ENCODE data around the gene NEB. TPM values are rescaled to one million over a fixed set of nuclear protein-coding genes. Genes with fewer than 3 reads are reported as not detected.
"Not testable (repeated sequence)": the region's sequence is repeated elsewhere in the genome, so short reads cannot be mapped to it uniquely, and the experiment has no call there.

Gene NEB
- polyA plus RNA-seq, 2 of the 4 experiments (the other 2 are of a cell fraction) = 0.67 to 4.4 TPM

DNA sequence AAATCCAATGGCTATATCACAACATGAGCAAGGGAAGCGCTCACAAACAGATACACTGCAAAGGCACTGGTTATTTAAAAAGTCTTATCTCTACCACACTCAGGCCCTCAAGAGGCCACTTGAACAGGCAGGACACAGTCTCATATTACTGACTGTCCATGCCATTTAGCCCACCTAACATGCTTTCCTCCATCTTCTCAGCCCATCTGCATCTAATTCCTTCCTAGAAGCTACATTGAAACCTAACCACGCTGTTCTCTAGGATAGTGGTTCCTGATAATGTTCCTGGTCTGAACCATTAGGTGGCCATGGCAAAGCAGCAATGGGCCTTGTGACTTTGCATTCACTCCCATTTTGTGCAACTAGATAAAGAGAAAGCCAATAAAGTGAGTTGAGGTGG, 22.5 kb upstream of the NEB start:
- Histone ChIP-seq H3K4me1 (no peaks in the 10 kb centered on the region), H3K4me3 (no peak overlapping the region), H3K4me2 (no peak overlapping the region), H3K9me3 (no peaks in the 10 kb centered on the region), H3K27ac (no peak overlapping the region)
- 90% methylated on average over 2 of the region's 2 CpGs for WGBS (ENCODE audit: missing lambda C conversion rate)
- CTCF ChIA-PET = interaction anchor here (2.2 kb wide), 1 partner anchor 10 kb away, joined by 4 read pairs; no protein-coding TSS in a partner anchor
- TF ChIP-seq, protein P1, sequence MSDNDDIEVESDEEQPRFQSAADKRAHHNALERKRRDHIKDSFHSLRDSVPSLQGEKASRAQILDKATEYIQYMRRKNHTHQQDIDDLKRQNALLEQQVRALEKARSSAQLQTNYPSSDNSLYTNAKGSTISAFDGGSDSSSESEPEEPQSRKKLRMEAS (IDR thresholded peaks at IDR 0.05) = no peak
- TF ChIP-seq, protein P2, sequence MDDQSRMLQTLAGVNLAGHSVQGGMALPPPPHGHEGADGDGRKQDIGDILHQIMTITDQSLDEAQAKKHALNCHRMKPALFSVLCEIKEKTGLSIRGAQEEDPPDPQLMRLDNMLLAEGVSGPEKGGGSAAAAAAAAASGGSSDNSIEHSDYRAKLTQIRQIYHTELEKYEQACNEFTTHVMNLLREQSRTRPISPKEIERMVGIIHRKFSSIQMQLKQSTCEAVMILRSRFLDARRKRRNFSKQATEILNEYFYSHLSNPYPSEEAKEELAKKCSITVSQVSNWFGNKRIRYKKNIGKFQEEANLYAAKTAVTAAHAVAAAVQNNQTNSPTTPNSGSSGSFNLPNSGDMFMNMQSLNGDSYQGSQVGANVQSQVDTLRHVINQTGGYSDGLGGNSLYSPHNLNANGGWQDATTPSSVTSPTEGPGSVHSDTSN (IDR thresholded peaks at IDR 0.05) = no peak
- TF ChIP-seq CEBPB (IDR thresholded peaks at IDR 0.05) (no peak), SMC3 (IDR thresholded peaks at IDR 0.05) (no peak), ZSCAN20 (CRISPR knock-in tag; IDR thresholded peaks at IDR 0.05) (no peak)
- ATAC-seq (no peak), DNase-seq (ENCODE audit: low read depth in 1 of 2, low spot score in 1 of 2) (no peak), FAIRE-seq (no peak)
- POLR2A ChIA-PET = no interaction called here

DNA sequence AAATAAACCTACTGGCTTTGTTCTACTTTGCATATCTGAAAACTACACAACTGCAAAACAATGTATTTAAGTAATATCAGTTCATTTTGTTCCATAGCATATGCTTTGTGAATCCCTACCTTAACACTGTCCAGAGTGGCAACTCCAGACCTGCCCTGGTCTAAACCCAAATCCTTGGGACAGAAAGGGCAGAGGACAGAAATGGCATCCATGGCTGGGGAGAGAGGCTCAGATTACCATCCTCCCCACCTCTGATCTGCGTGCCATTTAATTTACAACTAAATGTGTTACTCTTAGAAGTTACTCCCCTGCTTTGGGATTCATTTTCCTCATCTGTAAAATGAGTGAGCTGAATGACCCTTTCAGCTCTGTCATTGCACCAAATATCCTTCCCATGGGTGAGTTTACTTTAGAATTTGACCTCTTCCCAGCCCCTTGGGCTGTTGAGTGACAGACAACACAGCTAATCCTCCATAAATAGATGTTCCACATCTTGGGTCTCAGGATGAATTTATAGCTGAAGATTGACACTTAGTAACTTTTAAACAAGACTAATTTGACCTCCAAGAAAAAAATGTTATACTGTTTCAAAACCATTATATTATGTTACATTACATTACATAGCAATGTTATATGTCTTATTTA, 20.1 kb upstream of the NEB start:
- no peak for ATAC-seq
- Histone ChIP-seq H3K27ac (no peak overlapping the region), H3K4me3 (no peak overlapping the region), H3K4me2 (no peak overlapping the region), H3K4me1 (no peaks in the 10 kb centered on the region), H3K9me3 (no peaks in the 10 kb centered on the region)
- ChIA-PET CTCF (interaction anchor here (0.9 kb wide), 1 partner anchor 10 kb away, joined by 4 read pairs; no protein-coding TSS in a partner anchor), POLR2A (no interaction called here)
- WGBS (ENCODE audit: missing lambda C conversion rate) = 73% methylated on average over 1 of the region's 1 CpG
- TF ChIP-seq EHMT2 (IDR thresholded peaks at IDR 0.05; ENCODE audit: low read depth) (no peak), KDM1A (IDR thresholded peaks at IDR 0.05; ENCODE audit: low read depth) (no peak)
- TF ChIP-seq, protein P3, sequence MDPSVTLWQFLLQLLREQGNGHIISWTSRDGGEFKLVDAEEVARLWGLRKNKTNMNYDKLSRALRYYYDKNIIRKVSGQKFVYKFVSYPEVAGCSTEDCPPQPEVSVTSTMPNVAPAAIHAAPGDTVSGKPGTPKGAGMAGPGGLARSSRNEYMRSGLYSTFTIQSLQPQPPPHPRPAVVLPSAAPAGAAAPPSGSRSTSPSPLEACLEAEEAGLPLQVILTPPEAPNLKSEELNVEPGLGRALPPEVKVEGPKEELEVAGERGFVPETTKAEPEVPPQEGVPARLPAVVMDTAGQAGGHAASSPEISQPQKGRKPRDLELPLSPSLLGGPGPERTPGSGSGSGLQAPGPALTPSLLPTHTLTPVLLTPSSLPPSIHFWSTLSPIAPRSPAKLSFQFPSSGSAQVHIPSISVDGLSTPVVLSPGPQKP (IDR thresholded peaks at IDR 0.05; ENCODE audit: low read depth, low read length) = no peak
- TF ChIP-seq, protein P2 (IDR thresholded peaks at IDR 0.05) = no peak
- TF ChIP-seq, protein P4, sequence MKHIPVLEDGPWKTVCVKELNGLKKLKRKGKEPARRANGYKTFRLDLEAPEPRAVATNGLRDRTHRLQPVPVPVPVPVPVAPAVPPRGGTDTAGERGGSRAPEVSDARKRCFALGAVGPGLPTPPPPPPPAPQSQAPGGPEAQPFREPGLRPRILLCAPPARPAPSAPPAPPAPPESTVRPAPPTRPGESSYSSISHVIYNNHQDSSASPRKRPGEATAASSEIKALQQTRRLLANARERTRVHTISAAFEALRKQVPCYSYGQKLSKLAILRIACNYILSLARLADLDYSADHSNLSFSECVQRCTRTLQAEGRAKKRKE (CRISPR knock-in tag; IDR thresholded peaks at IDR 0.05; ENCODE audit: low read depth) = no peak
- no peak for DNase-seq (ENCODE audit: low read depth in 1 of 2, low spot score in 1 of 2)
- FAIRE-seq = no peak

DNA sequence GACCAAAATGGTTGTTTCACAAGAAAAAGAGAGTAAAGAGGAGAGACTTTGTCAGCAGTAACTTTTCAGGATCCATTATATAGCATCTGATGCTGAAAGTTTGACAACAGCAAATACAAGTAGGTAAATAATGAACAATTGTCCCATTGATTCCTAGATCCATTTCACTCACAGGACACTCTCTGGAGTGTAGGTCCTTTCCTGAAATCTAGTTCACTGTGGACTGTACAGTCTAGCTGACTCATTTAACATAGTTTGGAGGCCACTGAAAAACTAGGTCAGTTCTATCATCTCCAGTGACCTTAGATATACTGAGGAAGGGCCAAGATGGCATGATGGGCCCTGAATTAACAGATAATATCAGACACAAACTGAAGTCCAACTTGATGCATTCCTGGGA, 19.3 kb upstream of the NEB start:
- Histone ChIP-seq H3K4me2 (no peak overlapping the region), H3K9me3 (no peaks in the 10 kb centered on the region), H3K4me1 (no peaks in the 10 kb centered on the region), H3K27ac (no peak overlapping the region), H3K4me3 (no peak overlapping the region)
- ATAC-seq = no peak
- ChIA-PET POLR2A (no interaction called here), CTCF (no interaction called here)
- no peak for FAIRE-seq
- TF ChIP-seq, protein P1 (IDR thresholded peaks at IDR 0.05) = no peak
- TF ChIP-seq, protein P5, sequence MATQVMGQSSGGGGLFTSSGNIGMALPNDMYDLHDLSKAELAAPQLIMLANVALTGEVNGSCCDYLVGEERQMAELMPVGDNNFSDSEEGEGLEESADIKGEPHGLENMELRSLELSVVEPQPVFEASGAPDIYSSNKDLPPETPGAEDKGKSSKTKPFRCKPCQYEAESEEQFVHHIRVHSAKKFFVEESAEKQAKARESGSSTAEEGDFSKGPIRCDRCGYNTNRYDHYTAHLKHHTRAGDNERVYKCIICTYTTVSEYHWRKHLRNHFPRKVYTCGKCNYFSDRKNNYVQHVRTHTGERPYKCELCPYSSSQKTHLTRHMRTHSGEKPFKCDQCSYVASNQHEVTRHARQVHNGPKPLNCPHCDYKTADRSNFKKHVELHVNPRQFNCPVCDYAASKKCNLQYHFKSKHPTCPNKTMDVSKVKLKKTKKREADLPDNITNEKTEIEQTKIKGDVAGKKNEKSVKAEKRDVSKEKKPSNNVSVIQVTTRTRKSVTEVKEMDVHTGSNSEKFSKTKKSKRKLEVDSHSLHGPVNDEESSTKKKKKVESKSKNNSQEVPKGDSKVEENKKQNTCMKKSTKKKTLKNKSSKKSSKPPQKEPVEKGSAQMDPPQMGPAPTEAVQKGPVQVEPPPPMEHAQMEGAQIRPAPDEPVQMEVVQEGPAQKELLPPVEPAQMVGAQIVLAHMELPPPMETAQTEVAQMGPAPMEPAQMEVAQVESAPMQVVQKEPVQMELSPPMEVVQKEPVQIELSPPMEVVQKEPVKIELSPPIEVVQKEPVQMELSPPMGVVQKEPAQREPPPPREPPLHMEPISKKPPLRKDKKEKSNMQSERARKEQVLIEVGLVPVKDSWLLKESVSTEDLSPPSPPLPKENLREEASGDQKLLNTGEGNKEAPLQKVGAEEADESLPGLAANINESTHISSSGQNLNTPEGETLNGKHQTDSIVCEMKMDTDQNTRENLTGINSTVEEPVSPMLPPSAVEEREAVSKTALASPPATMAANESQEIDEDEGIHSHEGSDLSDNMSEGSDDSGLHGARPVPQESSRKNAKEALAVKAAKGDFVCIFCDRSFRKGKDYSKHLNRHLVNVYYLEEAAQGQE (IDR thresholded peaks at IDR 0.05) = no peak
- TF ChIP-seq POLR2AphosphoS2 (conservative IDR thresholded peaks at IDR 0.05; ENCODE audit: low read length) (no peak), ZNF302 (CRISPR knock-in tag; IDR thresholded peaks at IDR 0.05) (no peak), FOSB (CRISPR knock-in tag; IDR thresholded peaks at IDR 0.05) (no peak), ZSCAN20 (CRISPR knock-in tag; IDR thresholded peaks at IDR 0.05) (no peak), SREBF2 (IDR thresholded peaks at IDR 0.05) (no peak)
- DNase-seq (ENCODE audit: low read depth in 1 of 2, low spot score in 1 of 2) = no peak

DNA sequence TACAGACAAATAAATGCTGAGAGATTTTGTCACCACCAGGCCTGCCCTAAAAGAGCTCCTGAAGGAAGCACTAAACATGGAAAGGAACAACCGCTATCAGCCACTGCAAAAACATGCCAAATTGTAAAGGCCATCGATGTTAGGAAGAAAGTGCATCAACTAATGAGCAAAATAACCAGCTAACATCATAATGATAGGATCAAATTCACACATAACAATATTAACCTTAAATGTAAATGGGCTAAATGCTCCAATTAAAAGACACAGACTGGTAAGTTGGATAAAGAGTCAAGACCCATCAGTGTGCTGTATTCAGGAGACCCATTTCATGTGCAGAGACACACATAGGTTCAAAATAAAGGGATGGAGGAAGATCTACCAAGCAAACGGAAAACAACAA, 11.0 kb upstream of the NEB start:
- H3K4me2 ChIP-seq; FAIRE-seq; DNase-seq (ENCODE audit: low read depth in 1 of 2, low spot score in 1 of 2); ATAC-seq; H3K27ac ChIP-seq; POLR2A ChIA-PET; H3K4me3 ChIP-seq; H3K4me1 ChIP-seq; CTCF ChIA-PET; H3K9me3 ChIP-seq: not testable (repeated sequence)
- 52% methylated on average over 3 of the region's 3 CpGs for WGBS (ENCODE audit: missing lambda C conversion rate)
